Natural killer cell treated with Interleukin-12 subunit alpha and Interleukin-12 subunit beta and Interleukin-15 and Interleukin-18, amount 100 ng/mL, for 72 hours (primary cell): Measurements from ENCODE around the gene COL2A1. TPM values are rescaled to one million over a fixed set of nuclear protein-coding genes. Genes with fewer than 3 reads are reported as not detected.

Experiments used
- ATAC-seq, 2 donors: fragments of 150-1000 bp; cut with Tn5 transposase in 1 of 2; sonication (Bioruptor Pico), chemical (Tn5 transposase) in 1 of 2; 2 replicates each; pipeline ENCODE4 v1.10.0; 2021
- DNase-seq: peaks from one replicate; pipeline ENCODE4 v3.0.0; 2022; ENCODE audit warnings: low spot score
- H3K27ac Mint-ChIP-seq, 2 donors: 1 replicate in 1 of 2; 2 replicates in 1 of 2; pipeline ENCODE4 v1.8.0; 2022; ENCODE audit warnings: mixed read lengths in 2 of 2, mild to moderate bottlenecking in 1 of 2, moderate library complexity in 1 of 2
- H3K27me3 Mint-ChIP-seq, 2 donors: 1 replicate in 1 of 2; 2 replicates in 1 of 2; pipeline ENCODE4 v1.8.0; 2022; ENCODE audit warnings: mixed read lengths in 2 of 2
- H3K36me3 Mint-ChIP-seq: one replicate; pipeline ENCODE4 v1.8.0; 2022; ENCODE audit warnings: mixed read lengths
- H3K4me1 Mint-ChIP-seq, 2 donors: 1 replicate in 1 of 2; 2 replicates in 1 of 2; pipeline ENCODE4 v1.8.0; 2022; ENCODE audit warnings: low read depth in 2 of 2, mixed read lengths in 2 of 2, mild to moderate bottlenecking in 1 of 2
- H3K4me3 Mint-ChIP-seq: one replicate; pipeline ENCODE4 v1.8.0; 2022; ENCODE audit warnings: mixed read lengths
- H3K9me3 Mint-ChIP-seq: 2 replicates; pipeline ENCODE4 v1.8.0; 2022; ENCODE audit warnings: mixed read lengths
- total RNA-seq, 2 donors: library from RNA; stranded (reverse); gene quantifications; one replicate each; pipeline ENCODE4 v1.2.3, GENCODE V29; 2022

The COL2A1 gene
- total RNA-seq, 2 donors from 2014 or later = not detected

DNA sequence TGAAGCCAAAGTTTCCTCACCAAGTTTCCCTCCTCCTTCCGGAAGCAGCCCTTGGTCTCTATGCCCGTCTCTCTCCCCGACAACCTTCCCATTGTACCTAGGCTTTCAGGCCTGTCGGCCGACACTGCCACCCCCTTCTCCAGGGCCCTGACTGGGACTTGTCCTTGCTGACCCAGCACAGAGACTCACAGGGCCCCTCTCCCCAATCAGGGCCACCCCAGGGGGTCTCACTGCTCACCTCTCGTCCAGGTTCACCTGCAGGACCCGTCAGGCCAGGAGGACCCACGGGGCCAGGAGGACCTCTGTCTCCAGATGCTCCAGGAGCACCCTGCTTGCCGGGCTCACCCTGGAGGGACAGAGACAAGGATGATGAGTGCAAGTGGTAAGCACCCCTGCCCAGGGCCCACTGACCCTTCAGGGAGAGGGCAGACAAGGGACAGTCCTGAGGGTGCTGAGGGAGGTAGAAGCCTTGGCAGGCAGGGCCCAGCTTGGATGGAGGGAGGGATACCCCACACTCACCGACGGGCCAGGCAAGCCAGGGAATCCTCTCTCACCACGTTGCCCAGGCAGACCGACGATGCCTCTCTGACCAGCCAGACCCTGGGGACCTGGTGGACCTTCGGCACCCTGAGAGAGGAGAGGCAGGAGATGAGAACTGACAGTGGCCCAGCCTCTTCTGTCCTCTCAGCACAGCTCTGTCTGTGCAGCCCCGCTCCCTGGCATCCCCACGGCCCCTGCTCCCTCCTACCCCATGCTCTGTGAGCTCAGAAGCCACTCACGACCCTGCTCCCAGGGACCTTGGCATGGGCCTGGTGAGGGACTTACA lies 26.3 kb downstream of the COL2A1 start:
- ATAC-seq (no peak), DNase-seq (no peak)
- H3K27ac Mint-ChIP-seq = no peak overlapping the region
- H3K9me3 Mint-ChIP-seq = no peaks in the 10 kb centered on the region
- no peaks in the 10 kb centered on the region for H3K36me3 Mint-ChIP-seq
- no peak overlapping the region for H3K4me3 Mint-ChIP-seq
- no peaks in the 10 kb centered on the region for H3K27me3 Mint-ChIP-seq
- H3K4me1 Mint-ChIP-seq = no peaks in the 10 kb centered on the region

DNA sequence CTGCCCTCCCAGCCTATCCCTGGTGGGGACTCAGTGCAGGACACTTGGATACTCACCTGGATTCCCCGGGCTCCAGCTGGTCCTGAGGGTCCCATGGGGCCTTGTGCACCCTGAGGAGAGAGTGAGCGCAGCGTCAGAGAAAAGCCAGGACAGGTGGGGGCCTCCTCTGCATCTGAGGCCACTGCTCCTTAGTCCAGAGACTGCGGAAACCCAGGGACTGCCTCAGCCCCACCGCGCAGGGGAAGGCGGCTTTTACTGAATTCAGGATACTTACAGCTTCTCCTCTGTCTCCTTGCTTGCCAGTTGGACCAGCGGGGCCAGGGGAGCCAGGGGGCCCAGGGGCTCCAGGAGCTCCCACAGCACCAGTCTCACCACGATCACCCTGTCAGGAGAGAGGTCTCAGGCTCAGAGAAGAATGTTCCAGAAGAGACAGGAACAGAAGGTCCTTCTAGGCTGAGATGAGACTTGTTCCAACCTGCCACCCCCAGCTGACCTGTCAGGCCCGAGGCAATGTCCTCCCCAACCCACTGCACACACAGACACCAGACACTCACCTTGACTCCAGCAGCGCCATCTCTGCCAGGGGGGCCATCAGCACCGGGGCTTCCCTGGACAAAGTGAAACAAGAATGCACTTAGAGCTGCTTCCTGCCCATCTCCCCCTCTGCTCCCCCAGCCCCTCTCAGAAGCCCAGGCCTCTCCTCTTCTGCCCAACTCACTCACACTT lies 27.1 kb downstream of the COL2A1 start:
- no peak overlapping the region for H3K27ac Mint-ChIP-seq
- H3K27me3 Mint-ChIP-seq = no peaks in the 10 kb centered on the region
- ATAC-seq (no peak), DNase-seq (no peak)
- H3K36me3 Mint-ChIP-seq = no peaks in the 10 kb centered on the region
- H3K4me3 Mint-ChIP-seq = no peak overlapping the region
- H3K4me1 Mint-ChIP-seq = no peaks in the 10 kb centered on the region
- no peaks in the 10 kb centered on the region for H3K9me3 Mint-ChIP-seq

DNA sequence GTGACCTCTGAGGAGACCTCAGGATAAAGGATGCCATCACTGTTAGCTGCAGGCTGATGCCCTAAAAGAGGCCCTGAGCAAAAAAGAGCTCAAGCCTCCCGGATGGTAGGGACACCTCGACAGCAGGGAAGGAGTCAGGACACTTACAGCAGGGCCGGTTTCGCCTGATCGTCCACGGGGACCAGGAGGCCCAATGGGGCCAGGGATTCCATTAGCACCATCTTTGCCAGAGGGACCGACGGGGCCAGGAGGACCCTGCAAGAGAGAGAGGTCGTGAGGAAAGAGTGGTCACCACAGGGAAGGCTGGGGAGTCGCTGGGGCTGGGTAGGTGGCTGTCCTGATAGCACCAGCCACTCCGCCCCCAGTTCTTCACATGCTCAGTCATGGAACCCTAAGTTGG lies 28.5 kb downstream of the COL2A1 start:
- H3K9me3 Mint-ChIP-seq = no peaks in the 10 kb centered on the region
- no peak overlapping the region for H3K4me3 Mint-ChIP-seq
- no peak overlapping the region for H3K27ac Mint-ChIP-seq
- no peak for ATAC-seq
- no peaks in the 10 kb centered on the region for H3K27me3 Mint-ChIP-seq
- no peaks in the 10 kb centered on the region for H3K36me3 Mint-ChIP-seq
- H3K4me1 Mint-ChIP-seq = no peaks in the 10 kb centered on the region
- no peak for DNase-seq

DNA sequence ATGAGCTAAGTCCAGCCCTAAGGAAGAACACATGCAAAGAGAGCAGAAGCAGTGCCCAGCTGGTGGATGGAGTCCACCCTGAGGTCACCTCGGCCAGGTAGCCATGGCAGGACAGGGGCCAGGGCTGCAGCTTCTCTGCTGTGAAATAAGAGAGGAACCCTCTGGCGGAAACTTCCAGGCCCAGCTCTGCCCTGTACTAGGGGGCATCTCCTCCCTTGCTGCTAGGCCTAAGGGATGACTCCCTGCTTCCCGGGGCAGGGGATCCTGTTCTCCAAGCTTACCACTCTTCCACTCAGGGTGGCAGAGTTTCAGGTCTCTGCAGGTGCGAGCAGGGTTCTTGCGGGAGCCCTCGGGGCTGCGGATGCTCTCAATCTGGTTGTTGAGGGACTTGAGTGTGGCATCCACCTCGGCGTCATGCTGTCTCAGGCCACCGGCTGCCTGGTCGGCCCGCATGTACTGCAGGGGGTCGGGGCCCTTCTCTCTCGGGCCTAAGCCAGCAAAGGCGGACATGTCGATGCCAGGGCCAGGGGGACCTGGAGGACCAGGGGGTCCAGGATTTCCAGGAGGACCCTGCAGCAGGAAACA lies 29.1 kb downstream of the COL2A1 start:
- H3K27me3 Mint-ChIP-seq = no peaks in the 10 kb centered on the region
- no peak for DNase-seq
- no peaks in the 10 kb centered on the region for H3K36me3 Mint-ChIP-seq
- no peaks in the 10 kb centered on the region for H3K4me1 Mint-ChIP-seq
- ATAC-seq = no peak
- no peaks in the 10 kb centered on the region for H3K9me3 Mint-ChIP-seq
- H3K4me3 Mint-ChIP-seq = no peak overlapping the region
- no peak overlapping the region for H3K27ac Mint-ChIP-seq

DNA sequence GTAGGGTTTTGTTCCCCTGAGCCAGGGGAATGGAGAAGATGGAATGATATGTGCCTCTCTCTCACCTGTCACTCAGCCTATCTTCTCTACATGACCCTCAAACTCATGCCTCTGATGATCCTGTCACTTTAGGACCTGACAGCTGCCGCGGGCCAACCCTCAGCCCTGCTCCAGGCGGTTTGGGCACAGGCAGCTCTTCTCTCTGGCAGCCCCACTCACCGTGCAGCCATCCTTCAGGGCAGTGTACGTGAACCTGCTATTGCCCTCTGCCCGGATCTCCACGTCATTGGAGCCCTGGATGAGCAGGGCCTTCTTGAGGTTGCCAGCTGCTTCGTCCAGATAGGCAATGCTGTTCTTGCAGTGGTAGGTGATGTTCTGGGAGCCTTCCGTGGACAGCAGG lies 30.4 kb downstream of the COL2A1 start:
- peak in 1 of 2 donors; percentile 11 for ATAC-seq
- no peak for DNase-seq
- Mint-ChIP-seq H3K9me3 (no peaks in the 10 kb centered on the region), H3K27me3 (no peaks in the 10 kb centered on the region), H3K4me3 (no peak overlapping the region), H3K4me1 (no peaks in the 10 kb centered on the region), H3K27ac (no peak overlapping the region), H3K36me3 (no peaks in the 10 kb centered on the region)

DNA sequence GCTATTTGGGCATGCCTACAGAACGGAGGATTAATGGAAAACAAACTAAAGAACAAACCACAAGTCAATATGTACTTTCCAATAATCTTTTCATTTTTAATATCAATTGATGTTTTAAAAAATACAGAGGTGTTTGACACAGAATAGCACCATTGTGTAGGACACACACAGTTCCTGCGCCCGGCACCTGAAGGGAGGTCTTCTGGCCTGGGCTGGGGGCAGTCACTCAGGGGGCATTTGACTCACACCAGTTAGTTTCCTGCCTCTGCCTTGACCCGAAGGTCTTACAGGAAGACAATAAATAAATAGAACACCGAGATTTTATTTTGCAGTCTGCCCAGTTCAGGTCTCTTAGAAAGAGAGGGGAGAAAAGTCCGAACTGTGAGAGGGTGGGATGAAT lies 31.4 kb downstream of the COL2A1 start:
- DNase-seq (no peak), ATAC-seq (no peak)
- Mint-ChIP-seq H3K4me3 (no peak overlapping the region), H3K27me3 (no peaks in the 10 kb centered on the region), H3K36me3 (no peaks in the 10 kb centered on the region), H3K27ac (no peak overlapping the region), H3K9me3 (no peaks in the 10 kb centered on the region), H3K4me1 (no peaks in the 10 kb centered on the region)

DNA sequence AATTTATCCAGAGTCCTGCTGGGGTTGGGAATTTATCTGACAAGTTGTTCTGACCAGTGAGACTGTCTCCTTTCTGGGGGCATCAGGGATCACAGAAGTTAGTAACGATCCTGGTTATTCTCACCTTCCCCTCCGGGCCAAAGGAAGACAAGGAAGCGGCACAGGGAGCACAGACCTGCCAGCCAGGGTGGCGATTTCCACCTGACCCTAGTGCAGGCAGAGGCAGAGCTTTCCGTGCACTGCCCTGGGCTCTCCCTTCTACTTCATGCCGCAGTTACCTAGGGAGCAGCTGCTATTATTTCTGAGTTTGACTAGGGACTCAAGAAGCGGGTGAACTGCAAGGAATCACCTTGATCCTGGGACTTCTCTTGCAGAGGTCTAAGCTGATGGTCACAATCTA lies 33.4 kb downstream of the COL2A1 start:
- H3K36me3 Mint-ChIP-seq = peaks cover 5% of the 10 kb centered on the region
- H3K4me1 Mint-ChIP-seq = peaks cover 3 to 5% of the 10 kb centered on the region in 2 donors
- H3K27me3 Mint-ChIP-seq = no peaks in the 10 kb centered on the region
- H3K27ac Mint-ChIP-seq = no peak overlapping the region
- no peak overlapping the region for H3K4me3 Mint-ChIP-seq
- no peaks in the 10 kb centered on the region for H3K9me3 Mint-ChIP-seq
- no peak for ATAC-seq
- DNase-seq = no peak

DNA sequence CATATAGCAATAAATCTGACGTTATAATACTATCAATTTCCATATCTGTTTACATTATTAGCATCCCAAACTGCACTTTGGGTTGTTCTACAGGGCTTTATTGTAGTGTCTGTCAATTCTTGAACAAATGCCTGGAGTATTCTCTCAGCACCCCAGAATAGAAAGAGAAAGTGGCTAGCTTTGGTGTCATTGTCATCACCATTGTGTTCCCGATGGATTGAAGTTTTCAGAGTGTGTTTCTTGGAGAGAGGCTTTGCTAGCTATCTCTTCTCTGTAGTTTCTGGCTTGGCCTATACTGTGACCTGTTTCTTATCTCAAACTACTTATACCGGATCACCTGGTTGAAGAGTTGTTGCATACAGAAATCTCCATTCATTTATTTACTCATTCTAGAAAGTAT lies 34.4 kb downstream of the COL2A1 start:
- Mint-ChIP-seq H3K27ac (no peak overlapping the region), H3K36me3 (peaks cover 10% of the 10 kb centered on the region), H3K4me3 (no peak overlapping the region), H3K4me1 (peaks cover 6 to 14% of the 10 kb centered on the region in 2 donors), H3K27me3 (no peaks in the 10 kb centered on the region), H3K9me3 (no peaks in the 10 kb centered on the region)
- DNase-seq (no peak), ATAC-seq (no peak)

DNA sequence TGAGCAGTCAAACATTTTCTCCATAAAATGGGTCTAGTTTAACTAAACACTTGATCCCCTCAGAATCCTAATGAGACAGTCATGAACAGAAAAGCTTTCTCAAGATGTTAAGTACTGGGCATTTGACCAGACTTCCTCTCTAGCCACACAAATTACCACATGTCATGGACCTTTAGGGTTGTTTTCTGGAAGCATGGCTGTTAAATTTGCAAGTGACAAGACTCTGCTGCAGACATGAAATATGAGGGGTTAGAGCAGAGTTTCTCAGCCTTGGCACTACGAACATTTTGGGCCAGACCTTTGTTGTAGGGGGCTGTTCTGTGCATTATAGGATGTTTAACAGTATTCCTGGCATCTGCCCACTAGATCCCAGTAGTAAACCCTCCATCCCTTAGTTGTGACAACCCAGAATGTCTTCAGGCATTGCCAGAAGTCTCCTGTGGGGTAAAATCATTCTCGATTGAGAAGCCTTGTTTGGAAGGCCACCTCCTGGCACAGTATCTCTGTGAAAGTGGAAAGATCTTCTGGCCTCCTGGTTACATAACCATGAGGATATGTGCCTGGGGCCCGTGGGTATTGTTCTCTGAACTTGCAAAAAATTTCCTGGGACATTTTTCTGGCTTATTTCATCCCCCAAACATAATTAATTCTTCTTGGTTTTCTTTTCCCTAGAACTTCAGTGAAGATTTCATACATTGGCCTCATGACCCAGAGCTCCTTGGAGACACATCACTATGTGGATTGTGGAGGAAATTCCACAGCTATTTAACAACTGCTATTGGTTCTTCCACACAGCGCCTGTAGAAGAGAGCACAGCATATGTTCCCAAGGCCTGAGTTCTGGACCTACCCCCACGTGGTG lies 36.6 kb downstream of the COL2A1 start:
- Mint-ChIP-seq H3K36me3 (peaks cover 10% of the 10 kb centered on the region), H3K4me3 (no peak overlapping the region), H3K27me3 (no peaks in the 10 kb centered on the region), H3K27ac (no peak overlapping the region), H3K9me3 (no peaks in the 10 kb centered on the region), H3K4me1 (peaks cover 19 to 34% of the 10 kb centered on the region in 2 donors)
- no peak for ATAC-seq
- no peak for DNase-seq

DNA sequence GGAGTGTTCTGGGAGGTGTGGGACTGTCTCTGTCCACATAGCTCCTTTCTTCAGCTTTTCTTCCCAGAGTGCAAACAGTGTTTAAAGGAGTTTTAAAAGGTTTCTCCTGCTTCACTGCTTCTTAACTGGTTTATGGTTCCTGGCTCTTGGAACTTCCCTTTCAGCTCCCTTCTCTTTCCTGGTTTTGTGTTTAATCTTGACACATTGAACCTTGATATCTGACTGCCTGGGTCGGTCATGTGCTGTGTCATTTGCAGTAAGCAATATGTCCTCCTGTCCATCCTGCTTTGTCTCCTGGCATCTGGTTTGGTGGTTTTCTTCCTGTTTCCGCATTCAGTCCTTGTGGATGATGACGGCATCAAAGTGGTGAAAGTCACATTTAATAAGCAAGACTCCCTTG lies 38.7 kb downstream of the COL2A1 start:
- peaks cover 0 to 5% of the 10 kb centered on the region in 2 donors for H3K27me3 Mint-ChIP-seq
- H3K9me3 Mint-ChIP-seq = no peaks in the 10 kb centered on the region
- ATAC-seq (no peak), DNase-seq (no peak)
- H3K4me3 Mint-ChIP-seq = peak overlapping the region; percentile 100
- no peak overlapping the region for H3K27ac Mint-ChIP-seq
- H3K36me3 Mint-ChIP-seq = peaks cover 10% of the 10 kb centered on the region
- peaks cover 19 to 35% of the 10 kb centered on the region in 2 donors for H3K4me1 Mint-ChIP-seq

DNA sequence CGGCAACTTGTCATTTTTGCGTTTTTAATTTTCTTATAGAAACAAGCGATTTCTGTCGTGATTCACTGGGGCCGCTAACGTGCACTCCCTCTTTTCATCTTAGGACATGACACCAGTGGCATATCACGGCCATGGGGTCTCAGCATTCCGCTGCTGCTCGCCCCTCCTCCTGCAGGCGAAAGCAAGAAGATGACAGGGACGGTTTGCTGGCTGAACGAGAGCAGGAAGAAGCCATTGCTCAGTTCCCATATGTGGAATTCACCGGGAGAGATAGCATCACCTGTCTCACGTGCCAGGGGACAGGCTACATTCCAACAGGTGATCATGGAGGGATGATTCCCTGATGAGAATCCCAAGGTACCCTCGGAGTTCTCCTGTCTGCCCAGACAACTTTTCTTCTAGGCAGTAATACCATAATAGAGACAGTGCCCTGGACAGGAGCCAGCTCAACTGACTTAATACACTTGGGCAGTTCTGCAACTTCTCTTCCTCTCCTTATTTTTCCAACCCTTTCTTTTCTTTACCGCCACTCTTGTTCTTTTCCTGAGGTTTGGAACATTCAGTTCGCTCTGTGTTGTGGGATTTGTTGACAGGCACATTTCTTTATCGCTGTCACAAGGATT lies 40.1 kb downstream of the COL2A1 start:
- H3K27me3 Mint-ChIP-seq = peaks cover 11 to 13% of the 10 kb centered on the region in 2 donors
- no peak for ATAC-seq
- H3K4me1 Mint-ChIP-seq = peaks cover 19 to 35% of the 10 kb centered on the region in 2 donors
- no peaks in the 10 kb centered on the region for H3K9me3 Mint-ChIP-seq
- no peak for DNase-seq
- H3K27ac Mint-ChIP-seq = peak overlapping the region; percentile 89 to 96
- peak overlapping the region; percentile 100 for H3K4me3 Mint-ChIP-seq
- H3K36me3 Mint-ChIP-seq = peaks cover 10% of the 10 kb centered on the region

DNA sequence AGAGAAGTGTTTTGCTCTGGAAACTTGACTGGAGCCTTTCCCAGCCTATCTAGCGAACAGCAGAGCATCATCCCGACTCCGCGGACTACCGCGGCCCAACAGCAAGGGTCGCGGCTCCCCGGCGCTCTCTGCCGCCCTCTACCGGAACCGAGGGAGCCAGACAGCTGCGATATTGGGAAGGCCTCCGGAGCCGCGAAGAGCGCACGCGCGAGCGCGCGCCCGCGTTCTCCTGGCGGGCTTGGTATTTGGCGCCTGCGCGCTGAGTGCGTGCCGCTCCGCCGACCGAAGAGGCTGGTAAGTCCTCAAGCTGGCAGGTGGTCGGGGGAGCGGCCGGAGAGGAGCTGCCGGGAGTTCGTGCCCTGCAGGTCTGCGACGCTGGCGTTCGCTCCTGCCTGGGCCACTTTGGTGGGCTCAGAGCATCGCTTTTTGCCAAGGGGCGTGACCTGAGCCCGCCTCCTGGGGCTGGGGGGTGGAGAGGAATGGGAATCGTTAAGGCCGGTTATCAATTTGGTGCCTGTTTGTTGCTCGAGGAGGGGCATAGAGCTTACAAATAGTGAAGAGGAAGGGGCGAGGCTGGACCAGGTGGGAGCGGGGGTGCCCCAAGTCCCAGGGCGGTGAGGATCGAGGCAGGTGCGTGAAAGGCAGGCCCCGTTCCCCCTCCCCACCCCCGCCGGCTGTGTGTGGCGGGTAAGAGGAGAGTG lies 40.8 kb downstream of the COL2A1 start, which contains the start of gene TMEM106C:
Gene TMEM106C, plus strand, starts transcription at position 257 of the 701 bp plus-strand sequence. CDS start 641 bp downstream, outside the sequence.
- H3K9me3 Mint-ChIP-seq = no peaks in the 10 kb centered on the region
- H3K27me3 Mint-ChIP-seq = peaks cover 11 to 13% of the 10 kb centered on the region in 2 donors
- ATAC-seq = peak; percentile 97 to 98
- peak within 1 kb of the TSS; percentile 89 to 96 for H3K27ac Mint-ChIP-seq
- H3K4me3 Mint-ChIP-seq = peak within 1 kb of the TSS; percentile 100
- peaks cover 10% of the 10 kb centered on the region for H3K36me3 Mint-ChIP-seq
- peaks cover 19 to 35% of the 10 kb centered on the region in 2 donors for H3K4me1 Mint-ChIP-seq
- DNase-seq = peak; percentile 91
